GM18870 (cell line): Measurements from ENCODE around the gene LEF1.
"Not testable (repeated sequence)": the region's sequence is repeated elsewhere in the genome, so short reads cannot be mapped to it uniquely, and the experiment has no call there.

Experiments
- ATAC-seq: cut with Tn5 transposase; IDR thresholded peaks from one replicate; pipeline ENCODE4 v1.9.1; 2021; ENCODE audit warnings: moderate library complexity; ENCODE audit not compliant: unreplicated experiment

LEF1 gene

DNA sequence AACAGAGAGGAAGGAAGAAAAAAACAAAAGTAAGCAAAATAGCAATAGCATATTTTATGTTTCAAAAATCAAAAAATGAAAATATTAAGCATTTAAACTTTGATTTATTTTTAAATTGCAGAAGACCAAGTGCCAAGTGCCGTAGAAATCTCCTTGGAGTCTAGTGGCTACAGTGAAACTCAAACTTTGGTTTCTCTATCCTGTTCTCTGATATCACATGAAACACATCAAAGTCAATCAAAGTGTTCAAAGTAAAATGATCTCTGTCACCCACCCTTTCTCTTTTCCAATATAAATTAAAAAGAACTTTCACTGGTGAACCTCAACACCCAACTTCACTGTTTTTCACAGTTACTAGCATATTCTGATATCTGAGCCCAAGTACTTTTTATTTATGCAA, 98.0 kb downstream of the LEF1 start:
- ATAC-seq = no peak

DNA sequence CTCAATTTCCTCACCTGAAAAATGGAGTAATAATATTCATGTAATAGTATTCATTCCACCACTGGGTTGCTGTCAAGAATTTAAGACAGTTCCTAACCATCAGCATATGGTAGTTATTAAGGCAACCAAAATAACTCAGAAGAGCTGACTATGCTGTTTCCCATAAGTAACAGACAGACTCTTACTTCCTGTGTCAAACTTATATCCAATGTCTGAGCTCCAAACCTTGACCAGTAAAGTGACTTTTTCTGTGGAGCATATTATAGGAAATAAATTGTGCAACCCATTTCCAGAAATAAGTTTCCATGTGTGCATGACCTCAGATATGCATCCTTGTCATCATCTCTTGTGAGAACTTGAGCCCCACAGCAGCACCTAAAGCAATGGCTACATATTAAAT, 100.3 kb downstream of the LEF1 start:
- no peak for ATAC-seq

DNA sequence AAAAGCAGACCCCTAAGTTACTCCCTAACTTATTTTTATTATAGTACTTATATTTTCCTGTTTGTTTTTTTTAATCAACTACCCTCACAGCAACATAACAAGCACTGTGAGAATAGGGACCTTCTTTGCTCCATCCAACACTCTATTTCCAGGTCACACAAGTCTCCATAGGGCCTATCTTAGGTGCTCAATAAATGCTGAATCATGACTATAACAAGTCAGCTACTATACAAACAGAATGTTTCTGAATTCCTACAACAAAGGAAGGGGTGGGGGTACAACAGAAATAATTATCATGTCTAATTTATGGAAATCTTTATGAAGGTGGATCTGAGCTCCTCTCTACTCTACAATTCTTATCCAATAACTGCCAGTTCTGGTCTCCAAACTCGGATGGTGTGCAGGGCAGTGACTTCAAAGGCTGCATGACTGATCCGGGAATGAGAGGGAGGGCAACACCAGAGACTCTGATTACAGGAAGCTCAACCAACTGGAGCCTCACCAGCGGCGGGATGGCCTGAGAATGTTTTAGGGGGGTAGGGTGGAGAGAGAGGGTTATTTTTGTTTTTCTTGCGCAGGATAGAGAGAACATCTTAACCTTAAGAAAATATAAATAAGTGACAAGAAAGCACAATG, 107.9 kb downstream of the LEF1 start:
- no peak for ATAC-seq

DNA sequence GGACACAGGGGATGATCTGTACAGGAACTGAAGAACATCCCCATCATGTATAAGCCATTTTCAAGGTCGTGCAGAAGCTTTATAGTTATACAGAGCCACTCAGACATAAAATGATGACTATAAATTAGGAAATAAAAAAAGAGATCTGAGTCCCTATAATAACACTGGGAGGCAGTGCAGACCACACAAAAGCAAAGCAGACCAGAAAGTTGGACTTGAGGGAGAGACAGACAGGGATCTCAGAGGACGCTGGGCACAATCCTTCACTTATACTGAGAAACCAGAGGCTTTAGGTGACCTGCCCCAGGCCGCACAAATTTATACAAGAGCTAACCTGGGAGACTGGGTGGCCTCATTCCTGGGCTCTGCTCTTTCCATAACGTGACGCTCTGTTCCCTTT, 108.6 kb downstream of the LEF1 start:
- no peak for ATAC-seq

DNA sequence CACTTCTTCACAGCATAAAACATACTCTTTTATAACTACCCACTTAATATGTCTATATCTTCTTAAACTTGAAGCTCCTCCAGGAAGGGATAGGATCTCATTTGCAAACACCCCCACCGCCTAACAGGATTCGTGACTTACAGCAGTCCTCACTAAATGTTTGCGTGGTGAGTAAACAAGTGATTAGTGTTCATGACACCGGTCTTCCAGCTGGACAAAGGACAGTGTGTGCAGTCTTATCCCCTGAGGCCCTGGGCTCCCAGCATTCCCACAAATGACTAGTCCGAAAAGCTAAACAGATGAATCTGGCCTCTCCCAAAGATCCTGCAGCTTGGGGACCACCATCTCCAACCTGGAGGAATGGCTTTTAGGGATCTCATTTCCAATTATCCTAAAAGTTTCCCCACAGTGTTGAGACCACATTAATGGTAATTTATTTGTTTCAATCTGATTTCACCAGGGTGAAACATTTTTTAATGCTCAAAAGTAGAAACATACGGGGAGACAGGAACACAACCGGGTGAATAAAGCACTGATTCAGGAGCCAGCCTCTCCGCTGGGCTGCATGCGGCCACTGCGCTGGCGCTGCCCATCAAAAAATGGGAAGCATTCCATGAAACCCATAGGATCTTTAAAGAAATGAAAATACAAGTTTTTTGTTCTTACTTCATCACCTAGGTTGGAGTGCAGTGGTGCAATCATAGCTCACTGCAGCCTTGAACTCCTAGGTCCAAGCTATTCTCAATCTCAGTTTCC, 109.9 kb downstream of the LEF1 start:
- ATAC-seq = no peak

DNA sequence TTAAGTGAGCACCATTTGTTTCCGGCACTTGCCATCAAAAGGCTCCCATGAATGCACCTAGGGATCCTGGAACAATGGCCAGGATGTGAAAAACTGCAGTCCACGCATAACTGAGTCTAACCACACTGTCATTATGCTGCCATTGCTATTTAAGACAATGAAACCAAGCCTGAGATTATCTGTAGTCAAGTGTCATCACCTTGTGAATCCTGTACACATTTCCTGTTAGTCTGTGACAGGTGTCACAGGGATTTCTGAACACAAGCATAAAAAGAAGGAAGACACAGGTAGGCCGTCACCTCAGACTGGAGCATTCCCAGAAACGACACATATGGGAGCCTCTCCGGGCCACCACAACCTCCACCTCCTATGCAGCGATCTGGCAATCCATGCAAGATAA, 112.3 kb downstream of the LEF1 start:
- no peak for ATAC-seq

DNA sequence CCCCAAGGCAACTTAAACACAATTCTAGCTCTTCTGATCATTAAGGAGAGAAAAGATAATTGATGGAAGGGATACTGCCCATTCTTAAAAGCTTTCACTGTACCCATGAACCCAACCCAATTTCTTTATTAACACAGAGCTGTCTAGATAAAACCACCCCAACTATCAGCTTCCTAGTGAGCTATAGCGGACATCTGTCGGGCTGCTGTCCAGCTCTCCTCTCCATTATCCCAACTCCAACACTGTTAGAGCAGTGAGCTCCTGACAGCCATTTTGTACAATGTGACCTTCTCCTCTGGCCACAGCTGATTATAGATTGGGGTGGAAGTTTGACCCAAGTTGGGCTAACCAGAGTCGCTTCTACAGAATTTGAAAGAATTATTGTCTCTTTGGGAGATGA, 112.9 kb downstream of the LEF1 start:
- no peak for ATAC-seq

DNA sequence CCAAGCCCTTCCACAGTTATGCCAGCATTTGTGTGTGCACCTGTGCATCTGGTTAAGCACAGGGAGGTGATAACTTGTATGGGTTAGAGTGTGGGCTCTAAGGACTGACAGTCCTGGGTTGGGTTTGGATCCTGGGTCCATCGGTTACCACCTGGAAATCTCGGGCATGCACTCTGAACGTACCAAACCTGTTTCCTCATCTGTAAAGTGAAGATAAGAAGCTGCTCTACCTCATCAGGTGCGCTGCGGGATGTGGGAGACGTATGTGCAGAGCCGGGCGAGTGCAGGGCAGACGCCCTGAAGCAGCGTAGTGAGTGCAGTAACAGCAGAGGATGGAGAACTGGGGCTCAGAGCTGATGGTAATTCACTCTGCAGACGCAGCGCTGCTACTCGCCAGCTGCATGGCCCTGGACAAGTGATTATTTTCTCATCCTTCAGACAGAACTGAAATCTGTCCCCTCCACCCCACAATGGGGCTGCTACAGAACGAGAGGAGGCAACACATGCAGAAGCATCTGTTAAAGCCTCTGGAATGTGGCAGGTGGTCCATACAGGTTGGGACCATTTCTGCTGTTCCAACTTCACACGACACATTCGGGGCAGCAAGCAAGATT, 114.6 kb downstream of the LEF1 start:
- no peak for ATAC-seq

DNA sequence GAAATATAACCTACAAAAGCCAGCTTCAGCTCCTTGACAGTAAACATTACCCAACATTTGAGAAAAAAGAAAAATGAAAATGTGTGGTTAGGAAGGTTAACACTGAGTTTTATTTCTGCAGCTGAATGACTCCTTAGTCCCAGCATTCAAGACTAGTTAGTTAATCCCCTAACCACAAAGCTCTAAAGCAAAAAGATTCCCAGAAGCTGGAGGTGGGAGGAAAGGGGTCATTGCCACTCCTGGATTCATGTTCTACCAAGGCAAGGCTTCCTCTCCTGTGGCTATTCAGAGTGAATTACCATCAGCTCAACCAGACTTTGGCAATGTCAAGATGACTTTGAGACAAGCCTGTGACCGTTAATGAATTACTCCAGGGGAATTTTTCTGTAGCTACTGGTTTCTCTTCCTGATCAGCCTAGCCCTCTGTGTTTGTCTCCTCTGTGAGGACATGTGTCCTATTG, 115.5 kb downstream of the LEF1 start:
- peak; percentile 96 for ATAC-seq

DNA sequence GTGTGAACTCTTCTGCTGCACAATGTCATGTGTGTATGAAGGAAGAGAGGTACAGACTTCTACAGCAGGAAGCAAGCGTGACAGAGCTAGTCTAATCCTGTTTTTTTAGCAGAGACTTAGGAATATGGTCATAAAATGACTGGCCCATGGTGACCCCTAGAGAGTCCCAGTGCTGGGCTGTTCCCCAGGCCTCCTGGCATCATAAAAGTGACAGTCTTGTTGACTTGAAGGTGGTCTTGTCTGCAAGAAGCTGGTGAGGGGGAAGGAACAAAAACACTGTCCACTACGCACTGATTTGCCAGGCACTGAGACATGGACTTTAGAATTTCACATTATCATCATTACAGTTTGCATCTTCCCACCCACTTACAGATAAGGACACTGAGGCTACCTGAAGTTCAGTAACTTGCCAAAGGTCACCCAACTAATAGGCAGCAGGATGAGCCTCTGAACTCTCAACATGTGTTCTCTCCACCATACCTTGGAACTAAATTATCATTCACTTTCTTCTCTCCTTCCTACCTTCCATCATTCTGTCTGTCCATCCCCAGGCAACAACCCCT, 116.1 kb downstream of the LEF1 start:
- no peak for ATAC-seq

DNA sequence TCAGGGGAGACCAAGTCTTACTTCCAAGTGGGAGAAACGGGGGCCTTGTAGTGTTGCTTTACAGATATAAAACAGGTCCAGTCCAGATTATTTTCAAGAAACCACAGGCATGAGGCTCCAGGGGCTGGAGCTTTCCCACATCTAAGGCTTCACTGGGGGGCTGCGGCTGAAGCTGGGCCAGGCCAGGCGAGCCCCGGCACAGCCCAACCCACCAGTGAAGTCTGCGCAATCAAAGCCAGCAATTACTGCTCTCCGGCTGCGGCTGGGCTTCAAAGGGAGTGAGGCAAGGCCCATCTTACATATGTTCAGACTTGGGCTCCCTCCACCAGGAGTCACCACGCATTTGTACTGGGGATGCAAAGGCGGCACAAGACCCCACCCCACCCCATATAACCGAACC, 117.4 kb downstream of the LEF1 start:
- no peak for ATAC-seq

DNA sequence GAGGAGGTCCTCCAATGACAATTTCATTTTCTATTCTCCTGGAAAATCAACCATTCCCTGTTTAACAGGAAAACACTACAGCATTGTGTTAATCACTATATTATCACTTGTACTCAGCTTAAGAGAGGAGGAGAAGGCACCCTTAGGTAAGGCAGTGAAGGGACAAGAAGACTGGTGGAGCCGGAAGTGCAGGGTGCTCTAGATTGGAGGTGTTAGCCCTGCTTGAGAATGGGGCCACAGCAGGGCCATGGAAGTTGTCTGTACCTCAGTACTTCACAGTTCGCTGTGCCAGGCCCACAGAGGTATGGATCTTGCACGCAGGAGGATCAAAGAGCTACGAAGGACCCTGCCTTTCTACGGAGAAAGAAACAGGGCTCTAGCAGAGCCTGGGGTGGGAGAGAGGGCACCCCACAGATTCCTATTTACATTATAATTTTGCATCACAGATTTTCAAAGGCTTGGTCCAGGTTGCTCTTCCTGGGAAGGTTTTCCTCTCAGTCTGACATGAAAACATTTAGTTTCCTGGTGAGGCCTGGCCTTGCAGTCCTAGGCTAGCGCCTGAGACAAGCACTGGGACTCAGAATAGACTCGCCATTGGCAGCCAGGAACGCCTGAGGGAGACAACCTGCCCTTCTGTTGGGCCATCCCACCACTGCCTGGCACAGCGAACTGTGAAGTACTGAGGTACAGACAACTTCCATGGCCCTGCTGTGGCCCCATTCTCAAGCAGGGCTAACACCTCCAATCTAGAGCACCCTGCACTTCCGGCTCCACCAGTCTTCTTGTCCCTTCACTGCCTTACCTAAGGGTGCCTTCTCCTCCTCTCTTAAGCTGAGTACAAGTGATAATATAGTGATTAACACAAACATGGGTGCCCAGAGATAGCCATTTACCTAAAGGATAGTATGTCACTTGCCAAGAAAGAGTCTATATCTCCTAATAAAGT, 118.3 kb downstream of the LEF1 start:
- ATAC-seq = not testable (repeated sequence)

DNA sequence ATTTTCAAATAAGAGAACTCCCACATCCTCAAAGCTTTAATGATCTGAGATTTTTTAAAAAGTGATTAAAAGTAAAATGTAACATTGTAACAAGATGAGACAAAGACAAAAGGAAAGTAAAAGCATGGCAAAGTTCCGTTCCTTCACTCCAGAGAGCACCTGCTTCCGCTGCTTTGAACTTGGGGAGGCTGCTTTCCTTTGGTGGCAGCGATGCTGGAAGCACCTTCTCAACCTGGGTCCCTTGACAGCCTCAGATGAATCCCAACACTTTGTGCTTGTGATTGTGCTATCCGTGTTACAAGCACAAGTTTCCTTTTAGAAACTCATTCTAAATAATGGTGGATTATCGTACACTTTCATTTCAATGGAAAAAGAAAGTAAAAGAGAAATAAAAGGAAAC, 119.3 kb downstream of the LEF1 start:
- ATAC-seq = no peak

DNA sequence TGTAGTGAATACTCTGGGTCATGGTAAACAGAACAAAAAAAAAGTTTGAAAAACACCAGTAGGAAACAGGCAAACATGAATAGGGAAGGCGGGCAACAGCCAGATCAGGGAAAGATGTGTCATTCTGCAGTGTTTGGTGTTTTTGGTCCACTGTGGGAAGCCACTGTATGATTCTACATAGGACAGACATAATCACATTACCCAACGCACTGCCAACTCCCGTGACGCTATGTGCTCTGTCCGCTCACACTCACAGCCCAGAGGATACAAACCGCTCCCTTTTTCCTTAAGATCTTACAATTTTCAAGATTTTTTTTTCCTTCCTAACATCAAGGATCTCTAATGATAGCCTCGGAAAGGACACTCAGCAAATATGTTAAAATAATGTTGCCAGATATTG, 119.7 kb downstream of the LEF1 start:
- no peak for ATAC-seq

DNA sequence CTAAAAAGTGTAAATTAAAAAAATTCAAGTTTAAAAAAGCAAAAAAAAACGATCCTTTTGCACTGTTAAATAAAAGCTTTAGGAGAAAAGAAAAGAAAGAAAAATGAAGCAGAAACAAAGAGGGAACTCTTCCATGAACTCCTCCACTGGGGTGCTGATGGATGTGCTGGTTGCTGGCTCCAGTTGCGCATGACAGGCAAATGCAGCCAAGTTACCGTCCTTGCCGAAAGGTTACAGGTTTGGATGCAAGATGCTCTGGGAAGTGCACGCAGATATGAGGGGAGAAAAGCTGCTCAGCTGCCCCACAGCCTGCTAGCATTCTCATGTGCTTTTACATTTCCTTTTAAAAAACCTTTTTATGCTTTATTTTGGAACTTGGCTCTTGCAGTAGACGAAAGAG, 120.6 kb downstream of the LEF1 start:
- ATAC-seq = no peak

DNA sequence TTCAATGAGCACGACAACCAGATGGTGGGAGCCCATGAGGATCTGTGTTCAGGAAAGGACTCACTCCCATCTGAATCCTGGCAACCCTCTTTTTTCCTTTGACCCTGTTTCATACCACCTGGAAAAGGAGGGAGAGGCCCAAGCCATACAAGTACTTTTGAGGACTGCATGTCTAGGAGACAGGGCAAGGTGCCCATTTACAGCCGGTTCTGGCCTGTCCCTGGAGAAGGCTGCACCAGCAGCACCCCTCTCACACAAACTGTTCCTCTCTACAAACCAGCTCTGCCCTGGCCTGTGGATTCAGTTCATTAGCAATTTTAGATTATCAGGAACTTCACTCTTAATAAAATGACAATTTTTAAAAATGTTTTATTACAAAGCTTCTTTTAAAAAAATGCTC, 121.5 kb downstream of the LEF1 start:
- ATAC-seq = no peak

DNA sequence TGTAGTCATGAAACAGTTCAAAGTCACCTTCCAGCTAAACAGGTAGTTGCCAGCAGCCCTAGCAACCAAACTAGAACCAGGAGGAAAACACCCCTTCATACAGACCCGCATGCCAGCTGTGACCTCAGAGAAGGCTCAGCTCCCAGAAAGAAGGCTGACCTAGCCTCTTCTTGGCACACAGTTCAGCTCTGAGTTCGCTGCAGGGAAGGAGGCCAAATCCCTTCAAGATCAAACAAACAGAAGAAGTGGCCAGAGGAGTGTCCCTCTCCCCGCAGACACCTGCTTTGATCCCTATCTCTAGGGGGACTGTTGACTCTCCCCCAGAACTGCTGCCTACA, 123.1 kb downstream of the LEF1 start:
- ATAC-seq = no peak

DNA sequence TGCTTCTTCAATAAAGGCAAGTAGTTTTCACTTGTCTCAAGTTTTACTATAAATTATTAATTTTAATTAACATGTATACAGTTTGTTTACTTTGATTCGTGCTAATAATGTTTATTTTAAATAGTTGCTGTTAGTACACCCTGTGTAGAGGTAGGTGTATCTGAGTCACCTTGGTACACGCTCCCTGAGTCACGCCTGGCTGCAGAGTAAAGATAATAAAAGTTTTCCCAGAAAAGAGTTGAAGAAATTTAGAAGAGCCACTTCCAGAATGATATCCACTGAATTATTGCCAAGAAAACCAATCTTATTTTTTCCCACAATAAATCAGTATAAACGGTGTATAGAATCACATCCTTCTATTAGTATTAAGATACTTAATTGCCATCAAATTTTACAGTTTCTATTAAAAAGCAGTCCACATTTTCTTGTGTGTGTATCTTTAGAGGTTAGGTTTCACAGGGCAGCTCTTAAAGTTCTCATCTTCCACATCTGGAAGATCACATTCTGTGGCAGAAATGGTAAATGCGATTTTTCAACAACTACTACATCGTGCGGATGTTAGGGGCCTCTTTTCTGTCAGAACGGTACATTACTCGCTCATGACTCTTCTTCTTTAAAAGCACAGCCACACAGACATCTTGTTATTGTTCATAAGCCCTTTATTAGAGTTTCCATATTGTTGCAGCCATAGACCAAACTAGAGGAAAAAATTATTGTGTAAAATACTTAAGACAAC, 123.6 kb downstream of the LEF1 start:
- ATAC-seq = no peak

DNA sequence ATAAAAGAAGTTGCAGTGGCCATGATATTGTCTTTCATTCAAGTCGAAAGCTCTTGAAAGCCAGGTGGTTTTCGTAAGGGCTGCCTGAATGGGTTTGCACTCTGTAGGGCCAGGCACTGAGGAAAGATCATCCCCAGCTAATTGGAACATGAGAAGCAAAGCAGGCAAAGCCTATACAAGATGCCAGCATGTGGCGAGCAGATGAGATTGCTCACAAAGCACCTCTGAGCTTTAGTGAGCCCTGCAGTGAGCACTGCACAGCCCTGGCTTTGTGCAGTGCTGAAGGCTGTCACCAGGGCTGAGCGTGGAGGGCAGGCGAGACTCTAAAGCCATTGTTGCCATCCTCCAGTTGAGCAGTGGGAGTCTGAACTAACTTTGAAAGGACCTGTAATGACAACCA, 125.2 kb downstream of the LEF1 start:
- no peak for ATAC-seq

DNA sequence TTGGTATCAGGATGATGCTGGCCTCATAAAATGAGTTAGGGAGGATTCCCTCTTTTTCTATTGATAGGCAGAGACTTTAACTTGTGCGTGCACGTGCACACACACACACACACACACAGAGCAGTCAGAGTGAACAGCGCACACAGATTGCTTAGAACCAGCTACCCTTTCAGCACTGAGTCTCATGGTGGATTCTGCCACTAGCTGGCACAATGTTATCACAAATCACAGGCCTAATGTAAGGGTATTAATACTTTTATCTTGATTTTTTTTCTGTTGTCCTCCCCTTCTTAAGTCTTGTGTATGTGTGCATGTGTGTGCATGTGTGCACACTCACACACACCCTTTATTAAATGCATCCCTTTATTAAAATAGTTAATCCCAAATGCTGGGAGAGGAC, 125.8 kb downstream of the LEF1 start:
- no peak for ATAC-seq
